ENCODE data around the gene SIRT4.

SIRT4 gene

GRCh38 chr12:120356567-120357030 lies 54.5 kb downstream of the SIRT4 start:
- H3K27ac Mint-ChIP-seq, result no peak overlapping the region
- H3K27me3 Mint-ChIP-seq (ENCODE audit: low read depth), result peaks cover 20% of the 10 kb centered on the region
- H3K4me1 Mint-ChIP-seq (ENCODE audit: low read depth), result no peaks in the 10 kb centered on the region
- no peaks in the 10 kb centered on the region for H3K9me3 Mint-ChIP-seq
- peak; percentile 74 for DNase-seq (ENCODE audit: low spot score)
- no peak overlapping the region for H3K4me3 Mint-ChIP-seq
- no peaks in the 10 kb centered on the region for H3K36me3 Mint-ChIP-seq (ENCODE audit: low read depth)

- H3K27ac Mint-ChIP-seq, result no peak overlapping the region
These were observed 55.0 kb downstream of the SIRT4 start for GRCh38 chr12:120357104-120357503.

GRCh38 chr12:120358412-120359100 lies 56.4 kb downstream of the SIRT4 start:
- Mint-ChIP-seq H3K36me3 (ENCODE audit: low read depth) (no peaks in the 10 kb centered on the region), H3K9me3 (no peaks in the 10 kb centered on the region), H3K4me3 (no peak overlapping the region), H3K4me1 (ENCODE audit: low read depth) (no peaks in the 10 kb centered on the region), H3K27ac (no peak overlapping the region), H3K27me3 (ENCODE audit: low read depth) (peaks cover 36% of the 10 kb centered on the region)
- no peak for DNase-seq (ENCODE audit: low spot score)

More at GRCh38 chr12:120357104-120357503, 55.0 kb downstream of the SIRT4 start:
- no peak overlapping the region for H3K4me3 Mint-ChIP-seq
- no peaks in the 10 kb centered on the region for H3K36me3 Mint-ChIP-seq (ENCODE audit: low read depth)
- H3K9me3 Mint-ChIP-seq, result no peaks in the 10 kb centered on the region
- peaks cover 23% of the 10 kb centered on the region for H3K27me3 Mint-ChIP-seq (ENCODE audit: low read depth)
- DNase-seq (ENCODE audit: low spot score), result no peak
- H3K4me1 Mint-ChIP-seq (ENCODE audit: low read depth), result no peaks in the 10 kb centered on the region

- Mint-ChIP-seq H3K4me3 (no peak overlapping the region), H3K27ac (no peak overlapping the region), H3K36me3 (ENCODE audit: low read depth) (no peaks in the 10 kb centered on the region), H3K4me1 (ENCODE audit: low read depth) (no peaks in the 10 kb centered on the region), H3K9me3 (no peaks in the 10 kb centered on the region), H3K27me3 (ENCODE audit: low read depth) (peaks cover 40% of the 10 kb centered on the region)
- DNase-seq (ENCODE audit: low spot score), result no peak
These were observed 57.0 kb downstream of the SIRT4 start for GRCh38 chr12:120359128-120359527.

- Mint-ChIP-seq H3K27me3 (ENCODE audit: low read depth) (peaks cover 61% of the 10 kb centered on the region), H3K9me3 (no peaks in the 10 kb centered on the region), H3K4me3 (no peak overlapping the region), H3K4me1 (ENCODE audit: low read depth) (no peaks in the 10 kb centered on the region), H3K36me3 (ENCODE audit: low read depth) (no peaks in the 10 kb centered on the region), H3K27ac (no peak overlapping the region)
- no peak for DNase-seq (ENCODE audit: low spot score)
These were observed 59.5 kb downstream of the SIRT4 start for GRCh38 chr12:120361506-120362208.
